ENCODE results near the gene ST7L.

Gene ST7L

GRCh38 chr1:112619518-112620376, 806 bp upstream of the ST7L start, which contains the start of gene CAPZA1:
CAPZA1 (plus strand) TSS chr1:112619832; CDS start chr1:112619845, 13 bp downstream.
- DNase-seq (ENCODE audit: low read depth), result peak; percentile 67
- H3K4me3 ChIP-seq (ENCODE audit: low read depth, low read length), result peak within 1 kb of the TSS; percentile 100
- no peak for TF ChIP-seq CTCF (IDR thresholded peaks at IDR 0.05; ENCODE audit: control insufficient read depth, extremely low read depth, insufficient read depth)

- H3K4me3 ChIP-seq (ENCODE audit: low read depth, low read length), result peak overlapping the region; percentile 100
- DNase-seq (ENCODE audit: low read depth), result no peak
- no peak for TF ChIP-seq CTCF (IDR thresholded peaks at IDR 0.05; ENCODE audit: control insufficient read depth, extremely low read depth, insufficient read depth)
Measured at GRCh38 chr1:112618114-112618720, 724 bp downstream of the ST7L start.

- no peak for DNase-seq (ENCODE audit: low read depth)
- peak; percentile 59 for TF ChIP-seq CTCF (IDR thresholded peaks at IDR 0.05; ENCODE audit: control insufficient read depth, extremely low read depth, insufficient read depth)
- no peak overlapping the region for H3K4me3 ChIP-seq (ENCODE audit: low read depth, low read length)
Measured at GRCh38 chr1:112614460-112615065, 4.4 kb downstream of the ST7L start.

GRCh38 chr1:112605633-112606327, 13.2 kb downstream of the ST7L start:
- no peak overlapping the region for H3K4me3 ChIP-seq (ENCODE audit: low read depth, low read length)
- DNase-seq (ENCODE audit: low read depth), result no peak
- no peak for TF ChIP-seq CTCF (IDR thresholded peaks at IDR 0.05; ENCODE audit: control insufficient read depth, extremely low read depth, insufficient read depth)

- TF ChIP-seq CTCF (IDR thresholded peaks at IDR 0.05; ENCODE audit: control insufficient read depth, extremely low read depth, insufficient read depth), result no peak
- no peak for DNase-seq (ENCODE audit: low read depth)
- H3K4me3 ChIP-seq (ENCODE audit: low read depth, low read length), result no peak overlapping the region
Measured at GRCh38 chr1:112603541-112603940, 15.4 kb downstream of the ST7L start.

GRCh38 chr1:112603012-112603411, 15.9 kb downstream of the ST7L start:
- TF ChIP-seq CTCF (IDR thresholded peaks at IDR 0.05; ENCODE audit: control insufficient read depth, extremely low read depth, insufficient read depth), result no peak
- no peak overlapping the region for H3K4me3 ChIP-seq (ENCODE audit: low read depth, low read length)
- DNase-seq (ENCODE audit: low read depth), result no peak

Measured in LNCaP clone FGC (cell line).